ENCODE measurements around the gene CPA1.

The CPA1 gene

GRCh38 chr7:130396109-130396508 lies 15.8 kb downstream of the CPA1 start:
- no peak for DNase-seq

DNA sequence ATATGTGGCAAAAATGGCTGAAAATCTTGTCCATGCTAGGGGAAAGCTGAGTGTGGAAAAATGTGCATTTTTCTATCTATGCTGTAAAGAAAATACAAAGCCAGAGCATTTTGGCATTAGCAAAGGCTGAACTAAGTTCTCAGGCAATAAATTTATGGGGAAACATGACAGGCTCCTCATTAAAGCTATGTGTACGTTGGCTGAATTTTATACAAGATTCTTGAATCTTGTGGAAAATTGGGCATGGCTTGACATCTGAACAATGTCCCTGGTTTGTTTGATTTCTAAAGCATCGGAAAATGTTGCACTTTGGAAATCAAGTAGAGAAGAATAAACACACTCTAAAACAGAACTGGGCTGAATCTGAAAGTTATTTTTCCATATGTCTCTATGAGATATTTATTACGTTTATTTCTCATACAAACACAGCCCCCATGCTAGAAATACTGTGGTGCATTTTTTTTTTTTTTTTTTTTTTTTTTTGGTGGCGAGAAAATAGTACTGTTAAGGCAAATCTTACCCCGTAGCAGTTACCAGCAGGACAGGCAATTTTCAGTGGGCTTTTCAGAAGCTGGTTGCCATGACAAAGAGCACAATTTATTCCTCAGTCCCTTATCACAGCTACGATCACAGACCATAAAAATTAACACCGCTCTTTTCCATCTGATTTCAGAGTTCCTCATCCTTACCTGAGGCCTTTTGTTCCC lies 16.9 kb downstream of the CPA1 start:
- no peak for DNase-seq

- no peak for DNase-seq
Observed at GRCh38 chr7:130397758-130398073, 17.4 kb downstream of the CPA1 start.

GRCh38 chr7:130398526-130399090 lies 18.3 kb downstream of the CPA1 start:
- no peak for DNase-seq

GRCh38 chr7:130400120-130400572 lies 19.9 kb downstream of the CPA1 start:
- DNase-seq = peak in 1 of 14 donors; percentile 12

DNA sequence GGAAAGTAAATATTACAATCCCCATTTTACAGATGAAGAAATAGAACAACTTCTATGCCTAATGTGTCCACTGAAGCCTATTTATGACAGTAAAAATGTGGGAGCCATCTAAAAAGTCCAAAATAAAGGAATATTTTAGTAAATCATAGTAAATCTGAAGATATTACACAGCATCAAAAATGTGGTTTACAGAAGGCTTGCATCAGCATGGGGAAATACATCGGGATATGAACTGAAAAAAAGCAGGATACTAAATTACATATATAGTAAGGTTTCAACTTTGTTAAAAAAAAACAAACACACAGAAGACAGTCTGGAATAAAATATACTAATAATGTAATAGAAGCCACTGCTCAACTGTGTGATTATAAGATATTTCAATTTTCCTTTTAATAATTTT lies 20.8 kb downstream of the CPA1 start:
- no peak for DNase-seq

DNA sequence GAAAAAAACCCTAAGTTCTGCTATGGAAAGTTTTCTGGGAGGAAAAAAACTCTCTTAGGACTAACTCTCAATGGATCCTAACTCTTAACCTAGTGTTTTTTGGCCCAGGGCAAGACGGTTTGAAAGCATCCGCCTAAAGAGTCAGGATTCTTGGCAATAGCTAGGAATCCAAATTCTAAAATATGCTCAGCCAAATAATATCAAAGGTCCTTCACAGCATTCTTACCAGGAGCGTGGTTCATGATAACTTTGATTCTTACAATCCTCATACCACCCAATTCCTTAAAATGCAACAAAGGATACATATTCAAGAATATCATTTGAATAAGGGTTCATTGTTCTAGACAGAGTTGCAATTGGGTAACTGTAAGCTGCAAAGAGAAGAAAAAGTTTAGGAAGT lies 21.3 kb downstream of the CPA1 start:
- no peak for DNase-seq

DNA sequence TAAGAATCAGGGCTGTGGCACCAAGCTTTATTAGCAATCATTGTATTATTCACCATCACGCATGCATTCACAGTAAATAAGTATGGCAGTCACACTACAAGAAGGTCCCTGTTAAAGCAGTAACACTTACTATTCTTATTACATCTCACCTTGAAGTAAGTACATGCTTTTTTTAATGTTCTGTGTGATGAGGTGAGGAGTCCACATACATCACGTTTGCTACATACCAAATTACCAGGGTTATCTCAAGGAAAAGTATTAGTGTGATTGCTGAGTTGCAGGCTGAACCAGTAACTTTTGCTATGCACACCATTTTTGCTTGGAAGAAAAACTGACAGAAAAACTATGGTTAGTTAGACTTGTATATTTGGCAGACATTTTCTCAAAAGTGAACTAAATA lies 24.7 kb downstream of the CPA1 start:
- DNase-seq = no peak

DNA sequence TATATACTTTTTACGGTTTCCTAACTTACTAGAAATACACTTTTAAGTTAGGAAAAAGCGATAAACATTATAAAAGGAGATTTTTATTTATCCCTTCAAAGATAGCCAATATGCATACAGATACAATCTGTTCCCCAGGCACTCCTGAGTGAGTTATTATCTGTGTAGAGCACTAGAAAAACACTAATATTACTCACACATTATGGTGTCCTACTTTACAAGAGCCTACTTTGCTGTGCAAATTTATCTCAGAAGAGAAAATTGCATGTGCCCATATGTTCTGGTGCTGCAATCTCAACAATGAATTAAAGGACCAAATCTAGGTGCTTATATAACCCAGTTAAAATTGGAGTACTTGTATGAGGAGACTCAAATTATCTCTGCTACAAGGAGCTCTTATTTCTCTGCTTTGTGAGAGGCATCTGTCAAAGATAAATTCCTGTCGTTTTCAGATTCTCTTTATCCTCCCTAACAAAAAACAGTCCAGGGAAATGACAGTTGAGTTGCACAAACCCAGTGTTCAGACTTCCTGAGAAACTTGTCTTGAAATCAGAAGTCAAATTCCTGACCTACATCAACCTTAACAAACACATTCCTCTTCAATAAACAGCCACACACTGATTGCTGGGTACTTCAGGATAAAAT lies 28.9 kb downstream of the CPA1 start:
- no peak for DNase-seq

DNA sequence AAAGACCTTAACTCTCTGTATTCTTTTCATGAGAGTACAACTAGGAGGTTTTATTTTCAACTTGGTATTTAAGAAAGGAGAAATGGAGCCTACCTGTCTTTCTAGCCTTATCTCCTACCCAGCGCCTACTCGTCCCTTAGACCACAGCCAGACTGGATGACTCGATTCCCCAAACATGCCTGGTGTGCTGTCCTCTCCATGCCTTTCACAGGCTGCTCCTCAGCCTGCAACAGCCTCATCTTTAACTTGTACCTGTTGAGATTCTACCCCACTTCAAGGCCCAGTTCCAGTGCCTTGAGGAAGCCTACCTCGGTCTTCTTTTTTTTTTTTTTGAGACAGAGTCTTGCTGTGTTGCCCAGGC lies 29.4 kb downstream of the CPA1 start:
- DNase-seq = no peak

- no peak for DNase-seq
Observed at GRCh38 chr7:130410868-130411541, 30.7 kb downstream of the CPA1 start.

DNA sequence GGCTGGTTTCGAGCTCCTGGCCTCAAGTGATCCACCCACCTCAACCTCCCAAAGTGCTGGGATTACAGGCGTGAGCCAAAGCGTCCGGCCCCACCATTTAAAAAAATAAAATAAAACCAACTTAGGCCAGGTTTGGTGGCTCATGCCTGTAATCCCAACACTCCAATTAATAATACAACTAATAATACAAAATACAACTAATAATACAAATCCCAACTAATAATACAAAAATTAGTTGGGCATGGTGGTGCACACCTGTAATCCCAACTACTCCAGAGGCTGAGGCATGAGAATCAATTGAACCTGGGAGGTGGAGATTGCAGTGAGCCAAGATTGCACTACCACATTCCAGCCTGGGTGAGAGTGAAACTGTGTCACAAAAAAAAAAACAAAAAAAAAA lies 32.9 kb downstream of the CPA1 start:
- no peak for DNase-seq

DNA sequence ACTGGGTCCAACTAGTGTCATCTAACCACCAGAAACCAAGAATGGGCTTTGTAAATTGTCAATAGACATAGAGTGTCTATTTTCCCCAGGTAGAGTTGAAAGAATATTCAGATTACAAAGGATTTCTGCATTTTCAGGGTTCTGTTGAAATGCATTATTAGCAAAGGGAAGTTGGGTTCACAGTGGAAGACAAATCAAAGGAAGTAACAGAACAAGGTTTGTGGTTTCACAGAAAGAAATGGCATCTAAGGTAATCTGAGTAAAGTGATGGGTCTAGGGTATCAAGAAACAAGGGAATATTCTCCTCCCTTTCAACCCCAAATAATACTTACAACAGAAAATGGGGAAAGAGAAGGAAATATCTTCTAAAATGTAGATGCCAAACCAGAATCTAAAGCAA lies 34.7 kb downstream of the CPA1 start:
- no peak for DNase-seq

DNA sequence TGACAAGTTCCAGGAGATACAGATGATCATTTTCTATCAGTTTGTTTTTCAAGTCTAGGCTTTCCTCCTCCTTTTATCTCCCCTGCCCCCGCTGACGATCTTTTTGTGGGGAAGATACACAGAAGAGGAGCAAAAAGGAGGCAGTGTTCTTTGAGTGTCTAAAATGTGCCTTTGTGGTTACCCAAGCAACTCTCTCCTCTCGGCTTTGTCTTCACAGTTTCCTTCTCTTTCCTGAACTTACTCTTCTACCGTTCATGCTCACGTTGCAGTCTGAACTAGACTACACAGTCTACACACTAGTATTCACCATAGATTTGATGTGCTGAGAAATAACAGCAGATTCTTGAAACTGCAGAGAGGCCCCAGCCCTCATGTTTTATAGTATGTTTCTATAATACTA lies 36.9 kb downstream of the CPA1 start:
- no peak for DNase-seq

DNA sequence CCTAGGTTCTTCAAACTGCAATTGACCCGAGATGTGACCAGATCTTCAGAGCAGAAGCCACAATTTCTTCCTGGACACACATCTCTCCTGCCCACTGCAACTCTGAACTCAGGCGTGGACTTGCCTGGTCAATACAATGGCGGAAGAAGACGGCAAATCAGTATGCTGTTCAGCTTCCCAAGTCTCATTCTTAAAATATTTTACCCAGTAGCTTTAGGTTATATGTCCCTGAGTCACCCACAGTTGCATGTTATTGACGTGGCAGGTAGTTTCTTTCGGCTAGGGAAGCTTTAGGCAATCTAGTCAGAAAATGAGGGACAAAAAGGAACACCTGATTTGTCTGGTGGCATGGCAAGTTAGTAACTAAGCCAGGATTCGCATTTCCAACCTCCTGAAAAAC lies 38.0 kb downstream of the CPA1 start:
- DNase-seq = no peak

GRCh38 chr7:130419658-130420057 lies 39.4 kb downstream of the CPA1 start:
- DNase-seq = no peak

DNA sequence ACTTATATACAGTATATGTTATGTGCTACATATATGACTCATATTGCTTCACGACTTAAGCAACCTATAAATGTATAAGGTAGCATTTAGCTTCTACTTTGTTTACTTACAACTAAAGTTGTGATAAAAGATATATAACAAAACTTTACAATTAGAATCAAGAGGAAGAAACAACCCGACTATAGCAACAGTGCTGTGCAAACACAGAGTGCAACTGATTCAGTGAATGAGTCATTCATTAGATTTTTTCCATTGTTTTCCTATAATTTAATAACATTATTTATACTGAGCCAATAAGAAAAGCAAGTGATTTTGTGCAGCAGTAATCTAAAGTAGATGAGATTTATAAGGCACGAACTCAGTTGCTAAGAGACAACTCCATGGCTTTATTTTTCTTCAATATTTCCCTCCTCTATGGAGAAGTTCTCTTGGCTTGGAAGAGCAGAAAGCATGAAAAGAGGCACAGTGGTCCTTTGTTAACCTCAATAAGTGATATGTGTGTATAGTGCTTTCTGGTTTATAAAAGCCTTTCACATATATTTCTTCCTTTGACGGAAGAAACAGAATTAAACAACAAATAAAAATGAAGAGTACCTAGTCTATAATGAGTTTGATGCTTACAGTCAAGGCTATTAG lies 40.8 kb downstream of the CPA1 start:
- DNase-seq = no peak

DNA sequence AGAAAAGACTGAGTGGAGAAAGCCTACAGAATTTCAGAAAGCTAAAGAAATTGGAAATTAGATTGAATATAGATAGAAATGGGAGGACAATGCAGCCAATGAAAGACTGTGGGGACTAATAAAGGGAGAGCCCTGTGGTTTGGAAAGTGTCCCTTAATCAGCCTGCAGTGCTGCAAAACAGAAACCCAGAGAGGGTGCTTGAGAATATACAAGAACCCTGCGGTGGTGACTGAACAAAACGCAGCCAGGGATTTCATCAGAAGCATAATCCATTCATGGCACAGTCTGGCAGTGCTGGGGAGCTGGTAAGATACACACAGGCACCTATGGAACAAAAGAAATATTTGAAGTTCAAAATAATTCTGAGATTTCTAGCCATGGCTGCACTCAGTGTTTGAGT lies 41.4 kb downstream of the CPA1 start:
- DNase-seq = peak in 1 of 14 donors; percentile 8

GRCh38 chr7:130423501-130424037 lies 43.3 kb downstream of the CPA1 start:
- DNase-seq = no peak

- DNase-seq = no peak
Observed at GRCh38 chr7:130425796-130426195, 45.5 kb downstream of the CPA1 start.

DNA sequence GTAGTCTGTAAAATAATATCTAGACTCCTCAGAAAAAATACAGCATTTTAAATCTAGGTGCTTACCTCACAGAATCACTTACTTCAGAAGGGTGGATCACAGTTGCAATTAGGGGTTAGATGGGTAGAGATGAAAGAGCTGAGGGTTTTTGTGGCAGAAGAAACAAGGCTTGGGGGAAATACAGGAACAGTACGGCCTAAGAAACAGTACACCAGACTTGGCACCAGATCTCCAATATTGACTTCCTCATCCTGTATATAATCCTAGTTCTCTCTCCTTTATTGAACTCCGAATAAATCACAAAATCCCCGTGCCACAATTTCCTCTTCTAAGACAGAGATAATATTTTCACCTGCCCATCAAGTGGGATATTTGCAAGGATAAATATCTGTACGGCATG lies 46.3 kb downstream of the CPA1 start:
- no peak for DNase-seq

DNA sequence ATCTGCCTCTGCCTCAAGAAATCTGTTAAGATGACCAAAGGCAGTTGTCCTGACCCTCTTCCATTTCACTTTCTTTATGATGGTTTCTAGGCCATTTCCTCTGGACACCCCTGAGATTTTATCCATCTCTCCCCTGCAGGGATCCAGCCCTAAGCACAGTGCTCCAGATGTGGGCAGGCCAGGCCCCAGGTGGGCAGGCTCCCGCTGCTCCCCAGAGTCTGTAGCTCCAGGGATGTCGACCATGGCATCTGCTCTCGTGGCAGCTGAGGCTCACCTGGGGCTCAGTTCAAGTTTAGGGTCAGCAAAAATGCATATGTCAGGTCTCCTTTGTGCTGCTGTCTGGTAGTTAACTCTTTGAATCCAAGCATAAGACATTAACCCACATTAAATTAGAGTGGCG lies 48.7 kb downstream of the CPA1 start:
- no peak for DNase-seq

- no peak for DNase-seq
Observed at GRCh38 chr7:130430115-130430514, 49.8 kb downstream of the CPA1 start.

Data from C1 segment of cervical spinal cord (tissue), 14 donors.